A549 (cell line): Measurements from ENCODE around the gene DYNC1I1. TPM values are rescaled to one million over a fixed set of nuclear protein-coding genes. Genes with fewer than 3 reads are reported as not detected.

Experiments used
- ATAC-seq, 2 experiments: fragments of 200-7000 bp in 1 of 2; fragments of >200 bp in 1 of 2; cut with Nextera tagmentation in 1 of 2; cut with Tn5 transposase in 1 of 2; 3 replicates each; pipeline versions ENCODE4 v1.8.0 to v1.9.1; 2018 to 2020; ENCODE audit warnings: mild to moderate bottlenecking in 1 of 2, moderate library complexity in 1 of 2
- CTCF ChIA-PET: fragments of 300-600 bp; sonication (Branson Sonifier 250); formaldehyde crosslinking; extraction: SDS; loops from one replicate; lab custom pipeline; 2021; ENCODE audit warnings: antibody characterized with exemption, inconsistent platforms; lab: Yijun Ruan, JAX
- POLR2A ChIA-PET: fragments of 350-600 bp; formaldehyde crosslinking; extraction: SDS; loops from one replicate; lab custom pipeline; 2021; ENCODE audit warnings: antibody characterized with exemption, inconsistent platforms; lab: Yijun Ruan, JAX
- DNase-seq, 2 experiments: peaks; one replicate each; pipeline versions ENCODE4 v3.0.0 to v3.0.0-alpha.2; 2011 to 2016; ENCODE audit warnings: low read depth in 1 of 2, low spot score in 1 of 2
- FAIRE-seq: peaks from 2 replicates; lab custom pipeline; 2011; peaks lifted over from hg19 to GRCh38; lab: Jason Lieb, UNC
- H3K27ac ChIP-seq, 2 experiments: fragments of >200 bp; sonication (Bioruptor Twin); formaldehyde crosslinking; 3 replicates each; pipeline ENCODE4 v1.5.1; 2016 to 2017
- H3K4me1 ChIP-seq: fragments of >200 bp; sonication (Bioruptor Twin); formaldehyde crosslinking; 3 replicates; pipeline ENCODE4 v1.6.1; 2016
- H3K4me2 ChIP-seq: fragments of >200 bp; sonication (Bioruptor Twin); formaldehyde crosslinking; 3 replicates; pipeline ENCODE4 v1.6.1; 2016
- H3K4me3 ChIP-seq: fragments of >200 bp; sonication (Bioruptor Twin); formaldehyde crosslinking; 3 replicates; pipeline ENCODE4 v1.5.1; 2016
- H3K9me3 ChIP-seq: fragments of >200 bp; sonication (Bioruptor Twin); formaldehyde crosslinking; 3 replicates; pipeline ENCODE4 v1.6.1; 2016
- ESRRA ChIP-seq: fragments of 150-350 bp; IDR thresholded peaks from 2 replicates; pipeline ENCODE4 v1.6.1; 2014; ENCODE audit warnings: mild to moderate bottlenecking, low read length, borderline replicate concordance
- MAFK ChIP-seq: fragments of 450-650 bp; IDR thresholded peaks from 2 replicates; pipeline ENCODE4 v1.6.1; 2014; ENCODE audit not compliant: partially characterized antibody
- MAZ ChIP-seq: fragments of 150-350 bp; IDR thresholded peaks from 2 replicates; pipeline ENCODE4 v1.6.1; 2014; ENCODE audit warnings: antibody characterized with exemption, low read depth, low read length, borderline replicate concordance
- RNF2 ChIP-seq: fragments of 200-600 bp; sonication (generic); IDR thresholded peaks from 2 replicates; pipeline ENCODE4 v1.6.1; 2016; ENCODE audit warnings: low read depth, mild to moderate bottlenecking, antibody characterized with exemption, moderate library complexity, borderline replicate concordance
- SMC3 ChIP-seq: fragments of >200 bp; sonication (Bioruptor Twin); formaldehyde crosslinking; IDR thresholded peaks from 3 replicates; pipeline ENCODE4 v1.6.1; 2018; ENCODE audit warnings: inconsistent platforms
- WGBS: methylation state at CpG from one replicate; pipeline ENCODE4 v1.1.6; 2017; ENCODE audit errors: missing lambda C conversion rate; 5-methylcytosine and 5-hydroxymethylcytosine counted together
- polyA plus RNA-seq, 4 experiments: library from polyadenylated mRNA; depleted of rRNA in 3 of 4; stranded (reverse); fragments of >200 nt; fragmentation: RNase III in 1 of 4; extraction: RNeasy Plus Mini Kit Qiagen cat#74134 plus additional on column Dnase treatment in 1 of 4; gene quantifications; 2 replicates in 3 of 4; 3 replicates in 1 of 4; pipeline ENCODE4 v1.2.3, GENCODE V29; 2011 to 2017
- TF ChIP-seq, protein P1 (sequence below): IDR thresholded peaks from 2 replicates; pipeline ENCODE4 v1.6.1; 2012
- TF ChIP-seq, protein P2 (sequence below): IDR thresholded peaks from 2 replicates; pipeline ENCODE4 v1.6.1; 2012; ENCODE audit warnings: low read depth, borderline replicate concordance
- TF ChIP-seq, protein P3 (sequence below): fragments of 200-600 bp; sonication (generic); IDR thresholded peaks from 2 replicates; pipeline ENCODE4 v1.6.1; 2016; ENCODE audit warnings: antibody characterized with exemption, mild to moderate bottlenecking, moderate library complexity
- TF ChIP-seq, protein P4 (sequence below): fragments of 250-450 bp; sonication (Bioruptor Pico); IDR thresholded peaks from 2 replicates; pipeline ENCODE4 v1.5.0; 2021; ENCODE audit warnings: mild to moderate bottlenecking, moderate library complexity, borderline replicate concordance
- TF ChIP-seq, protein P5 (sequence below): fragments of >200 bp; sonication (Bioruptor Twin); formaldehyde crosslinking; IDR thresholded peaks from 2 replicates; pipeline ENCODE4 v1.6.1; 2016

DYNC1I1 gene
- polyA plus RNA-seq, 2 of the 4 experiments (the other 2 are of a cell fraction), result 0.04 TPM; not detected in 1

DNA sequence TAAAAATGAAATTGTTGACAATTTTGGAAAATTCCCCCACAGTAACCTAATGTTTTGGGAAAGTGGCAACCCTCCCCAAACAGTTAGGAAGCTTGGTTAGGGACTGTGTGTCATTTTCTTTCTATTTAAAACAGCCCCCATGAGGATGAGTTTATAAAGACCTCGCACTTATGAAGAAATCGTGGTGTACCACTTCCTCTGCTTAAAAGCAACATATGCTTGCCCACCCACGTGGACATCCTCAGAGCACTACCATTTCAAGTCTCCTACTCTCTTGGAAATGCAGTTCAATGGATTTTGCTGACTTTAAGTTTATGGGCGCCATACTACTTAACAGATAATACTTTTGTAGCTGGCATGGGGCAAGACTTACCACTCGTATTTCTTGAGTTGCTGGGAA, 223.8 kb downstream of the DYNC1I1 start:
- POLR2A ChIA-PET, result no interaction called here
- CTCF ChIA-PET, result no interaction called here
- no peaks in the 10 kb centered on the region for H3K9me3 ChIP-seq
- H3K27ac ChIP-seq, result no peak overlapping the region
- ATAC-seq (no peak), DNase-seq (no peak), FAIRE-seq (no peak)
- no peak overlapping the region for H3K4me3 ChIP-seq
- no peaks in the 10 kb centered on the region for H3K4me1 ChIP-seq
- 21% methylated on average over 5 of the region's 5 CpGs for WGBS
- H3K4me2 ChIP-seq, result no peak overlapping the region
- TF ChIP-seq, protein P1, sequence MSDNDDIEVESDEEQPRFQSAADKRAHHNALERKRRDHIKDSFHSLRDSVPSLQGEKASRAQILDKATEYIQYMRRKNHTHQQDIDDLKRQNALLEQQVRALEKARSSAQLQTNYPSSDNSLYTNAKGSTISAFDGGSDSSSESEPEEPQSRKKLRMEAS, result no peak
- TF ChIP-seq, protein P2, sequence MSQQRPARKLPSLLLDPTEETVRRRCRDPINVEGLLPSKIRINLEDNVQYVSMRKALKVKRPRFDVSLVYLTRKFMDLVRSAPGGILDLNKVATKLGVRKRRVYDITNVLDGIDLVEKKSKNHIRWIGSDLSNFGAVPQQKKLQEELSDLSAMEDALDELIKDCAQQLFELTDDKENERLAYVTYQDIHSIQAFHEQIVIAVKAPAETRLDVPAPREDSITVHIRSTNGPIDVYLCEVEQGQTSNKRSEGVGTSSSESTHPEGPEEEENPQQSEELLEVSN, result no peak
- TF ChIP-seq, protein P3, sequence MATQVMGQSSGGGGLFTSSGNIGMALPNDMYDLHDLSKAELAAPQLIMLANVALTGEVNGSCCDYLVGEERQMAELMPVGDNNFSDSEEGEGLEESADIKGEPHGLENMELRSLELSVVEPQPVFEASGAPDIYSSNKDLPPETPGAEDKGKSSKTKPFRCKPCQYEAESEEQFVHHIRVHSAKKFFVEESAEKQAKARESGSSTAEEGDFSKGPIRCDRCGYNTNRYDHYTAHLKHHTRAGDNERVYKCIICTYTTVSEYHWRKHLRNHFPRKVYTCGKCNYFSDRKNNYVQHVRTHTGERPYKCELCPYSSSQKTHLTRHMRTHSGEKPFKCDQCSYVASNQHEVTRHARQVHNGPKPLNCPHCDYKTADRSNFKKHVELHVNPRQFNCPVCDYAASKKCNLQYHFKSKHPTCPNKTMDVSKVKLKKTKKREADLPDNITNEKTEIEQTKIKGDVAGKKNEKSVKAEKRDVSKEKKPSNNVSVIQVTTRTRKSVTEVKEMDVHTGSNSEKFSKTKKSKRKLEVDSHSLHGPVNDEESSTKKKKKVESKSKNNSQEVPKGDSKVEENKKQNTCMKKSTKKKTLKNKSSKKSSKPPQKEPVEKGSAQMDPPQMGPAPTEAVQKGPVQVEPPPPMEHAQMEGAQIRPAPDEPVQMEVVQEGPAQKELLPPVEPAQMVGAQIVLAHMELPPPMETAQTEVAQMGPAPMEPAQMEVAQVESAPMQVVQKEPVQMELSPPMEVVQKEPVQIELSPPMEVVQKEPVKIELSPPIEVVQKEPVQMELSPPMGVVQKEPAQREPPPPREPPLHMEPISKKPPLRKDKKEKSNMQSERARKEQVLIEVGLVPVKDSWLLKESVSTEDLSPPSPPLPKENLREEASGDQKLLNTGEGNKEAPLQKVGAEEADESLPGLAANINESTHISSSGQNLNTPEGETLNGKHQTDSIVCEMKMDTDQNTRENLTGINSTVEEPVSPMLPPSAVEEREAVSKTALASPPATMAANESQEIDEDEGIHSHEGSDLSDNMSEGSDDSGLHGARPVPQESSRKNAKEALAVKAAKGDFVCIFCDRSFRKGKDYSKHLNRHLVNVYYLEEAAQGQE, result no peak
- TF ChIP-seq SMC3, result no peak
- no peak for TF ChIP-seq RNF2
- TF ChIP-seq, protein P4, sequence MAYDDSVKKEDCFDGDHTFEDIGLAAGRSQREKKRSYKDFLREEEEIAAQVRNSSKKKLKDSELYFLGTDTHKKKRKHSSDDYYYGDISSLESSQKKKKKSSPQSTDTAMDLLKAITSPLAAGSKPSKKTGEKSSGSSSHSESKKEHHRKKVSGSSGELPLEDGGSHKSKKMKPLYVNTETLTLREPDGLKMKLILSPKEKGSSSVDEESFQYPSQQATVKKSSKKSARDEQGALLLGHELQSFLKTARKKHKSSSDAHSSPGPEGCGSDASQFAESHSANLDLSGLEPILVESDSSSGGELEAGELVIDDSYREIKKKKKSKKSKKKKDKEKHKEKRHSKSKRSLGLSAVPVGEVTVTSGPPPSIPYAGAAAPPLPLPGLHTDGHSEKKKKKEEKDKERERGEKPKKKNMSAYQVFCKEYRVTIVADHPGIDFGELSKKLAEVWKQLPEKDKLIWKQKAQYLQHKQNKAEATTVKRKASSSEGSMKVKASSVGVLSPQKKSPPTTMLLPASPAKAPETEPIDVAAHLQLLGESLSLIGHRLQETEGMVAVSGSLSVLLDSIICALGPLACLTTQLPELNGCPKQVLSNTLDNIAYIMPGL (CRISPR knock-in tag), result no peak

DNA sequence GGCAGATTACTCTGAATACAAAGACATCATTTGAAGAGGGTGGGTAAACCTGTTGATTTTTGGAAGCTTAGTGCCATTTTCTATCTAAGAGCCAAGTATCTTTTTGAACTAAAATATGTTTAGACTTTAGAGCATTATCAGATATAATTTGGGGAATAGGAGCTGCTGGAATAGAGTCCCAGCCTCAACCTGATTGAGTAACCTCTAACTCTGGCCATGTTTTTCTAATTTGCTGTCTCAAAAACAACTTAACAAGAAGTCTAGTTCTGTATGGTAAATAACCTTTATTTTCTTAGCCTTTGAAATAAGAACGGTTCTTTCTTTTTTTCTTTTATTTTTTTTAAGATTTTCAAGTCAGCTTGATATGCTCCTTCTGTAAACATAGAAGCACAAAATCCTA, 224.5 kb downstream of the DYNC1I1 start:
- H3K4me1 ChIP-seq, result no peaks in the 10 kb centered on the region
- no peak overlapping the region for H3K4me3 ChIP-seq
- DNase-seq (no peak), FAIRE-seq (no peak), ATAC-seq (no peak)
- POLR2A ChIA-PET, result no interaction called here
- H3K9me3 ChIP-seq, result no peaks in the 10 kb centered on the region
- no peak overlapping the region for H3K27ac ChIP-seq
- WGBS, result 0% methylated on average over 1 of the region's 1 CpG
- no peak for TF ChIP-seq ESRRA
- TF ChIP-seq, protein P4 (CRISPR knock-in tag), result no peak
- TF ChIP-seq MAZ, result no peak
- CTCF ChIA-PET, result no interaction called here
- H3K4me2 ChIP-seq, result no peak overlapping the region

DNA sequence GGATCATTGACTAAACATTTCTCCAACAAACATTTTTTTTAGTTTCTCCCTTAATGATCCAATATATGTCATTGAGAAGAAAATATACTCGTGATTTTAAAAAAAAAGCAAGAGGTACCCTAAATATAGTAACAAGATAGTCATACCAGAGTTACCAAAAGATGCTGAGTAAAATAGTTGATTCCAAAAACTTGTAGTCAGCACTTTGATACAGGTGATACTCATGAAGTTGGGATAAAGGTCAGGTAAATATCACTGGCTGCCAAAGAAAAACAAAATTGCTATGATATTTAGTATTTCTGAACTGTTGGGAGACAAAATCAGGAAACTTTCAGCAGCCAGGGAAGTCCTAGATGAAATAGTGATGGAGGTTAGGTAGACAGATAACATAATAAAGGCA, 225.3 kb downstream of the DYNC1I1 start:
- no peak overlapping the region for H3K4me3 ChIP-seq
- no peak for FAIRE-seq
- H3K4me2 ChIP-seq, result no peak overlapping the region
- CTCF ChIA-PET, result no interaction called here
- no peak for DNase-seq
- WGBS, result 0% methylated on average over 1 of the region's 1 CpG
- POLR2A ChIA-PET, result no interaction called here
- H3K27ac ChIP-seq, result no peak overlapping the region
- H3K4me1 ChIP-seq, result no peaks in the 10 kb centered on the region
- H3K9me3 ChIP-seq, result no peaks in the 10 kb centered on the region
- no peak for ATAC-seq
- TF ChIP-seq RNF2, result no peak
- TF ChIP-seq, protein P5, sequence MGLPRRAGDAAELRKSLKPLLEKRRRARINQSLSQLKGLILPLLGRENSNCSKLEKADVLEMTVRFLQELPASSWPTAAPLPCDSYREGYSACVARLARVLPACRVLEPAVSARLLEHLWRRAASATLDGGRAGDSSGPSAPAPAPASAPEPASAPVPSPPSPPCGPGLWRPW, result no peak
- peak; percentile 45 for TF ChIP-seq MAFK
